NCI-H460 (cell line): ENCODE measurements around the gene OXER1. TPM values are rescaled to one million over a fixed set of nuclear protein-coding genes. Genes with fewer than 3 reads are reported as not detected.
"Not testable (repeated sequence)": the region's sequence is repeated elsewhere in the genome, so short reads cannot be mapped to it uniquely, and the experiment has no call there.

Experiments
- DNase-seq: peaks from one replicate; pipeline ENCODE4 v3.0.0-alpha.2; 2016; ENCODE audit warnings: low read depth; ENCODE audit errors: extremely low read depth
- total RNA-seq: library from RNA; depleted of rRNA; stranded (reverse); fragments of >200 nt; shearing (Covaris generic); gene quantifications from 2 replicates; pipeline ENCODE4 v1.2.3, GENCODE V29; 2014

The OXER1 gene
- total RNA-seq, 1 experiment from 2014 or later, result not detected

DNA sequence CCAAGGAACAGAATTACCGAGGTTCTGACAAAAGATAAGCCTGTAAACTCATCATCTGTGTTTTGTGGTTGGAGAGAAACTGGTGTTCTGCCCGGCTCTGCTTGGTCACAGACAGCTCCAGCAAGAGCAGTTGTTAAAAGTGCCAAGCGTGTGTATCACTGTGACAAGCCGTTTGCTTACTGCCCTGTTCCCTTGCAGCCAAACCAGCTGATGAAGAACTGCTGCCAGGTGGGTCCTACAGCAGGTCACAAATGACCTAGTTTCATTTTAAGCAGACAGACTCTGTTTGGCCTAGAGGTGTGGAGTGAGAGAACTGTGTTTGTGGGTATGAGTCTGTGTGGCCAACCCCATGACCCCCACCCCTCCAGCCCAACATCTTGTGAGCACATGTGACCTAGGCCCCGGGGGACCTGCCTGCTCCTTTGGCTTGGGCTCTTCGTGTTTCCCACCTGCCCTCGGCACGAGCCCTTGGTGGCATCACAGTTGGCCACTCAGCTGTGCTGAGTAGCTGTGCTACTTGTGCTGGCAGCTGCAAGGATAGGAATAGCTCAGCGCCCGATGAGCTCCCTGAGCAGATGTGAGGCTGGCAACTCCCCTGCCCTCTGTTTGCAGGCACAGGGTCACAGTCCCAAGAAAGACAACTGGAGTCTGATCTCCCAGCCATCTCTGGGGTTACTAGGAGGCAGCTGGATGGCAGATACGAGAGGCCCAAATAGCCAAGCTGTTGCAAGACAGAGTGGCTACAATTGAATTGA, 9.7 kb downstream of the OXER1 start:
- DNase-seq, result no peak

DNA sequence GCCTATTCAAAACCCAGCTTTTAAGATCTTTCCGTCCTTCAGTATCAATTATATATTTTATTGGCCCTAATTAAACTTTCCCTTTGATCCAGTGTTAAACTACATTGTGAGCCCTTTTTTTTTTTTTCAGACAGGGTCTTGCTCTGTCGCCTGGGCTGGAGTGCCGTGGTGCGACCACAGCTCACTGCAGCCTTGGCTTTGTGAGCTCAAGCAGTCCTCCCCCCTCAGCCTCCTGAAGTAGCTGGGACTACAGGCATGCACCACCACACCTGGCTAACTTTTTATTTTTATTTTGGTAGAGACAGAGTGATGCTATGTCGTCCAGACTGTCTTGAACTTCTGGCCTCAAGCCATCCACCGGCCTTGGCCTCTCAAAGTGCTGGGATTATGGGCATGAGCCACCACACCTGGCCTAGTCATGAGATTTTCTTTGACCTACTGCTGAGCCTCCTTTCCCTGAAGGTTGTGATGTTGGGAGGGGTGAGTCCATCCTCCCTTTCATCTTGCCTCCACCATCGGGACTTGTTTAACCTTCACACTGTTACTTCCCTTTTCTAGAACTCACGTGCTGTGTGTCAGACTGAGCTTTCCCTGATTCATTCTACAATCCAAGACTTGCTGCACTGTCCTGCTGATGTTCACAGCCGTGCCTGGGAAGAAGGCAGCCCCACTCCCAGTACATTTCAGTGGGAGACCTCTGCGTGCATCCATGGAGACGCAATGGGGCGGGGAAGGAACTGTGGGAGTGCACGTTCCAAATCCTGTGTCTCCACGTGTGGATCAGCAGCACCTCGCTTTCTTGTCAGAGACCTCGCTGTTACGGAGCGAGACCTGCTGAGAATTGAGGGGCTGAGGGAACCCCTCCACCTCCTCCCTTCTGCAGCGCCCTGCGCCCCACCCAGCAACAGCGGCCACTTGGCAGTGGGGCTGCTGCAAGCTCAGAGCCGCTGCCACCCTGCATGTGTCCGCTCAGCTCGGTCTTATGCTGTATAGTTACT, 10.8 kb downstream of the OXER1 start:
- no peak for DNase-seq

DNA sequence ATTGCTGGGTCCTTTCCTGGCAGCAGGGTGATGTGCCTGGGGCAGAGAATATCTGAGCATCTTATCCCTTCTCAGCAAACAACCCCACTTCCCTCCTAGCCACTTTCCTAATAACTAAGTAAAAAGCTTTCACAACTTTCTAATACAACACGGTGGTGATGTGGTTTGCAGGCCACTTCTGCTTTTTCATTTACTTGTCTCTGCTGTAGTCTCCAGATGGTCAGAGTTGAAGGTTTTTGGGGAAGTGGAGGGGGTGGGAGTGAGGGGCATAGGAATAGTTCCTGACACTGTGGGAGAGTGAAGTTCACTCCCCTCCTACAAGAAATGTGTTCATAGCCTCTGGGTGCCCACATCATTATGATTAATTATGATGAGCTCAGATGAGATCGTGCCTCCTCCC, 11.6 kb downstream of the OXER1 start:
- DNase-seq, result no peak

DNA sequence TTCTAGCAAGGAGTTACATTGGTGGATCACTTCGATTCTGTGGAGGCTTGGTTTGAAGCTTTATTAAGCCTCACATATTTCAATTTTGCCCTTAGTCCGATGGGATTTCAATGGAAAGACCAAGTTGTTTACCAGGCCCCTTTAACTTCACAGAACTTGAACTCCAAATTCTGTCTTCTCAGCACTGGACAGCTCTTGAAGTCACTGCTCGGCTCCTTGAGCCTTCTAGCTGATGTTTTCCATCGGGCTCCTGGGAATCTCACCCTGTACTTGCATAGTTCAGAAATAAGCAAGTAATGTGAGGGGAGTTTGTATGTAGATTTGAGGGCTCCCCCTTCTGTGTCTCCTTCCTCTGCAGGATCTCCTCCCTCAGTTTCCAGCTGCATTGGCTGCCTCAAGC, 15.1 kb downstream of the OXER1 start:
- no peak for DNase-seq

DNA sequence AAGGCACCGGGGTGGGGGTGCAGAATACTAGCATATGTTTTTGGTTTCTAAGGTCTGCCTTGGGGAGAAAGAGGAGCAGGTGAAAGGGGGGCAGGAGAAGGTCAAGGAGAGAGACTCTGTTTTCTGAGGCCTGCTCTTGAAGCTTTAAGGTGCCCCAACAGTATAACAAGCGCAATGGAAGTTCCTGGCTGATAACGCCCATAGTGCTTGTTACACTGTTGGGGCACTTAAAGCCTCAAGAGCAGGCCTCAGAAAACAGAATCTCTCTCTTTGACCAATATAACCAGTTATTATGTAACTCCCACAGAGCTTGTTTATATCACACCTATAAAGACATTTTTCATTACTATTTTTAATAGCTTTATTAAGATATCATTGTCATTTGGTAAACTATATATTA, 16.5 kb downstream of the OXER1 start:
- no peak for DNase-seq

DNA sequence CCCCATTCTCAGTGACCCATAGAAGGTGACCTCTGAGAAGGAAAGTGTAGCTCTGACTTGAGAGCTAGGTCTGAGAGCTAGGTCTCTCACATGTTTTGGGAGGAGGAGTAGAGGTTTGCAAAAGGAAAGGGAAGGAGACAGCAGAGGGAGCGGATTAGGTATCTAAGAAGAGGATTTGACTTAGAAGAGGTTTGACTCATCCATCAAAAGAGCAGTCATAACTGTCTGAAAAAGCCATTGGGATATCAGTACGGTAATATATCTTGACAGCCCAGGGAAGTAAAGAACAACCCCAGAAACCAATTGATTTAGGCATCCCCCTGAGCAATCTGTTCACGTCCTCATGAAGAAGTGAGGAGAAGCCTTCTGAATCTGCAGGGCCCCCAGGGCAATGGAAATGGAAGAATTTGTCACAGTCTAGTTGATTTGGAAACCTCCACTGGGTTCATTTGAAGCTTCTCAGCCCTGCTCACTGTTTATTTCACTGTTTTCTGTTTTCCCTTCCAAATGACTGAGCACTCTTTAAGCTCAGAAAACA, 19.3 kb downstream of the OXER1 start:
- no peak for DNase-seq

DNA sequence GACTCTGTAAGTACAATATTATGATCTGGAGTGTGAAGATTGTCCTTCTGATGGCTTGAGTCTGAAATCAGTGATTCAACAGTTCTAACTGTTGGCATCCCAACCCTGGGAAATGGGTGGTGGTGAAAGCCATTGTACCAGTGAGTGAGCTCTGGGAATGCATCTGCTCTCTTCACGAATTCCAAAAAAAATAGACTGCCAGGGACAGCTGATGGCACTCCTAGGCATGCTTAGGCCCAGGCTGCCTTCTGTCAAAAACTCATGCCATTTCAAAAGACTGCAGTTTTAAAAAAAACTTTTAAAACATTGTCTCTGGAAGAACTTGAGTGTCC, 20.3 kb downstream of the OXER1 start:
- DNase-seq, result no peak

DNA sequence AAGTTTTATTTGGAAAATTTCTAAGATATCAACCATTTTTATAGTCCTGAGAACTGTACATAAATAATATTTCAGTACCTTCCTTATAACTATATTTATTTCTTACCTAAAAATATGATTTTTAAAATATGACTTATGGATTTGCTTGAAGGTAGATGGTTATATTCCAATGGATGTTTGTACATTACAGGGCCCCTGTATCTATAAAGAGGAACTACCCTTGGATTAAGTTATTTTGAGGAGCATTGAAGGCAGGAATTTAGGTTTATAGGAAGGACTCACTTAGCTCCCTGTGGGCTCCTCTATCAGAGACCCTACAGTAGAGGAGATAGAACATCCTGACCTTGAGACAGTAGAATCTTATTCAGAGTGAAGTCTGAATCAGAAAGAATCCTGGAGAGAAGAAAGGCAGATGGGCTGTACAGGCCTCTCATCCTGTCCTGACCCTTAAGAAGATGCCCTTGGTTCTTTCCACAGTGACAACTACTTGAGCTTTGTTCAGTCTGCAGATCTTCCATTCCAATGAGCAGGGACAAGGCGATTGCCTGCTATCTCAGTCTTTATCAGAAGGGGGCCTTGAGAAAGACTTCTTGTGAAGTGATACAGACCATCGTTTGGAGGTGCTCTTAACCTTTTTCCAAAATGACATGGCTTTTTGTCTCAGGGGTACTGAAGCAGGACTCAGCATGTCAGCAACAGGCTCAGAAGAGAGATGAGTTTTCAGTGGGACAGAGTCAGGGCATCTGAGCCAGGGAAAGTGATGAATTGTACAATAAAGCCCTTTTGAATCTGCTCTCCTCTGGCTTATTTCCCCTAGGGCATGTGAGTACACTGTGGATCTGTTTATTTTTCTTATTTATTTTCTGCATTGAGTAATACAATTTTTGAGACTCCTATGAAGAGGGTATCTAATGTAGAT, 20.9 kb downstream of the OXER1 start:
- no peak for DNase-seq

DNA sequence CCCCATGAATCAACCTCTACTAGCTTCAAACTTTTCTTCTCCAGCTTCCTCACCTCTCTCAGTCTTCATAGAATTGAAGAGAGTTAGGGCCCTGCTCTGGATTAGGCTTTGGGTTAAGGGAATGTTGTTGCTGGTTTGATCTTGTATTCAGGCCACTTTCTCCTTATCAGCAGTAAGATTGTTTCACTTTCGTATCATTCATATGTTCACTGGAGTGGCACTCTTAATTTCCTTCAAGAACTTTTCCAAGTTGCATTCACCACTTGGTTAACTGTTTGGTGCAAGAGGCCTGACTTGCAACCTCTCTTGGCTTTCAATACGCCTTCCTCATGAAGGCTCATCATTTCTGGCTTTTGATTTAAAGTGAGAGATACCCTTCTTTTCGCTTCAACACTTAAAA, 22.8 kb downstream of the OXER1 start:
- no peak for DNase-seq

DNA sequence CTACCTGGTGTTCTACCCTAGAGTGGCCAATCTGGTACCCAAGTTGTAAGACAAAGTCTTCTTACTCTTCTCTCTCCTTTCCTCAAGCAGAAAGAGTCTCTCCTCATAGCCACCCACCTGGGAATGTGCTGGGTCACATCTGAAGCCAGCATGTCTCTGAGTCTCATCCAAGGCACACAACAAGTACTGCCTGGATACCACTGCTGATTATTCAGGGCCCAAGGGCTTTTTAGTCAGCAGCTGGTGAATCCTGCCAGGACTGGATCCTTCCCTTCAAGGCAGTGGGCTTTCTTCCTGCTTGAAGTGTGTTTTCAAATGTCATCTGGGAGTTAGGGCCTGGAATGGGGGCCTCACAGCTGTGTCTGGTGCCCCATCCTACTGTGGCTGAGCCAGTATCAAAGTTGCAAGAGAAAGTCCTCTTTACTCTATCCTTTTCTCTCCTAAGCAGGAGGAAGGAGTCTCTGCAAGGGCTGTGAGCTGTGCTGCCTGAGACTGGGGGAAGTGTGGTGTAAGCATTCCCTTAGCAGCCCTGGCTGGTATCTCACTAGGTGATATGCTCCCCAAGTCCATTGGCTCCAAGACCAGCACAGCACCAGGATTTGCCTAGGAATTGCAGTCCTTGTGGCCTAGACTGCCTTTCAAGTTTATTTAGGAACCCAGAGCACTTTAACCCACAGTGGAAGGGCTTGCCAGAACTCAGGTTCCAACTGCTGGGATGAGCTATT, 27.2 kb downstream of the OXER1 start:
- DNase-seq, result no peak

DNA sequence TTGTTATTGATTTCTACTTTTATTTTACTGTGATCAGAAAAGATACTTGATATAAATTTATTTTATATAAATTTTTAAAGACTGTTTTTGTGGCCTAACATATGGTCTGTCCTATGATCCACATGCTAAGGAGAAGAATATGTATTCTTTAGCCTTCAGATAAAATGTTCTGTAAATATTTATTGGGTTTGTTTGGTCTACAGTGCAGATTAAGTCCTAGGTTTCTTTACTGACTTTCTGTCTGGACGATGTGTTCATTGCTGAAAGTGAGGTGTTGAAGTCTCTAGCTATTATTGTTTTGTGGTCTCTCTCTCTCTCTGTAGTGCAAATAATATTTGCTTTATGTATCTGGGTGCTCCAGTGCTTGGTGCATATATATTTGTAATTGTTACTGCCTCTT, 30.1 kb downstream of the OXER1 start:
- DNase-seq, result no peak

DNA sequence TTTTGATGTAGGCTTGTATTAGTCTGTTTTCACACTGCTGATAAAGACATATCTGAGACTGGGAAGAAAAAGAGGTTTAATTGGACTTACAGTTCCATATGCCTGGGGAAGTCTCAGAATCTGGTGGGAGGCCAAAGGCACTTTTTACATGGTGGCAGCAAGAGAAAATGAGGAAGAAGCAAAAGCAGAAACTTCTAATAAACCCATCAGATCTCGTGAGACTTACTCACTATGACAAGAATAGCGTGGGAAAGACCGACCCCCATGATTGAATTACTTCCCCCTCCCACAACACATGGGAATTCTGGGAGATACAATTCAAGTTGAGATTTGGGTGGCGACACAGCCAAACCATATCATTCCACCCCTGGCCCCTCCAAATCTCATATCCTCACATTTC, 32.6 kb downstream of the OXER1 start:
- DNase-seq, result not testable (repeated sequence)

DNA sequence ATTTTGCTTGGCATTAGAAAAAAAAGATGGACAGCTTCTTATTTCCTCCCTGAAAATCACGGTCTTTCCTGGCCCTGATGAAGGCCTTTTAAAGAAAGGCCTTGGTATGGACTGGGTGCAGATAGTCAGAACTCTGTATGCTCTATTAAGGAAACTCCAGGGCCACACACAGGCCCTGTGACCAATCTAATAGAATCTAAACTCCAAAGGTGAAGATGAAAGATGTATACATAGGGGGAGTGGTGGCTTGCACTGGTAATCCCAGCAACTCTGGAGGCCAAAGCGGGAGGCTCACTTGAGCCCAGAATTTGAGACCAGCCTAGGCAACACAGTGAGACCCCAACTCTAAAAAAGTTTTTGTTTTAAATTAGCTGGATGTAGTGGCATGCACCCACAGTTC, 37.3 kb downstream of the OXER1 start:
- no peak for DNase-seq

DNA sequence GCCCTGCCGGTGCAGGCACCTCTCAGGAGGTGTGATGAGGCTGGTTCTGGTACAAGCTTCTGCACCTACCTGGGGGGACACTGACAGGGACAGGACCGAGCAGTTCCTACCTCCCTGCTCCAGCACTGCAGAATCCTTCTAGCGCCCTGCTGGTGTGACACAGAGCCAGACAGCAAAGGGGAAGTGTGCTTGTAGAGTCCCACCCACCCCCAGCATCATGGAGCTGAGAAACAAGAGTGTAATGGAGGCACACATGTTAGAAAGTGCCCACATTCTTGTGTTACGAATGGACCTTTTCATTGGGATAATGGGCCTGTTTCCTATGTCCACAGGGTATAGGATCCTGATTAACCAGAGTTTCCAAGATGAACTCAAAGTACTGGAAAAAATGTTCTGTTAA, 38.3 kb downstream of the OXER1 start:
- no peak for DNase-seq

DNA sequence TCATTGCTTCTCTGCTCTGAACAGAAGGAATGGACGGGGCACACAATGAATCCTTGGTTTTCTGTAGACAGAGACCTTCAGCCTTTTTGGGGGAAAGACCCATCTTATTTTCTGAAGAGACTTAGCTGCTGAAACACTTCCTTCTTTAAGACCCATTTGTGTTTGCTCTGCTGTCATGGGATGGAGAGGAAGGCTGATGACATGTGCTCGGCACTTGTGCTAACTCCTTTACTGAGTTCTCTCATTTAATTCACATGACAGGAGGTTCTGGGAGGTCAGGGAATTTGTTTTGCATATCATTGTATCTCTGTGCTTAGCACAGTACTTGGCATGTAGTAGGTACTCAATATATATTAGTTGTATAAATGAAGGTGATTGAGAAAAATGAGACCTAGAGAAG, 39.0 kb downstream of the OXER1 start:
- no peak for DNase-seq

DNA sequence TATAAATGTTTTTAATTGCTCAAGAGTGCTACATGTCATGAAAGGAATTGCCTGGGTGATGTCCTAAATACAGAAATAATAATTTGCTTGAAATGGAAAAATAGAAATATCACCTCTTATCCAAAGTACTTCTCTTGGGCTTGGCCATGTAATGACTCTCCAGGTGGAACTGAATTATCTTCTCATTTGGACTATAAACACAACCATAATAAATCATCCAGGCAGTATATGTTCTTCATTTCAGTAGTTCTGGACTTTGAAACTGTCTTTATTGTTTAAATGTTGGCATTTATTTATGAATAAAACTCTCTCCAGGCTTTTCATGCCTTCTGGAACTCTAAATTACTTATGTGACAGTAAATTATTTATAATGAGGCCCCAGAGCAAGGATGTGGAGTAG, 40.5 kb downstream of the OXER1 start:
- no peak for DNase-seq

DNA sequence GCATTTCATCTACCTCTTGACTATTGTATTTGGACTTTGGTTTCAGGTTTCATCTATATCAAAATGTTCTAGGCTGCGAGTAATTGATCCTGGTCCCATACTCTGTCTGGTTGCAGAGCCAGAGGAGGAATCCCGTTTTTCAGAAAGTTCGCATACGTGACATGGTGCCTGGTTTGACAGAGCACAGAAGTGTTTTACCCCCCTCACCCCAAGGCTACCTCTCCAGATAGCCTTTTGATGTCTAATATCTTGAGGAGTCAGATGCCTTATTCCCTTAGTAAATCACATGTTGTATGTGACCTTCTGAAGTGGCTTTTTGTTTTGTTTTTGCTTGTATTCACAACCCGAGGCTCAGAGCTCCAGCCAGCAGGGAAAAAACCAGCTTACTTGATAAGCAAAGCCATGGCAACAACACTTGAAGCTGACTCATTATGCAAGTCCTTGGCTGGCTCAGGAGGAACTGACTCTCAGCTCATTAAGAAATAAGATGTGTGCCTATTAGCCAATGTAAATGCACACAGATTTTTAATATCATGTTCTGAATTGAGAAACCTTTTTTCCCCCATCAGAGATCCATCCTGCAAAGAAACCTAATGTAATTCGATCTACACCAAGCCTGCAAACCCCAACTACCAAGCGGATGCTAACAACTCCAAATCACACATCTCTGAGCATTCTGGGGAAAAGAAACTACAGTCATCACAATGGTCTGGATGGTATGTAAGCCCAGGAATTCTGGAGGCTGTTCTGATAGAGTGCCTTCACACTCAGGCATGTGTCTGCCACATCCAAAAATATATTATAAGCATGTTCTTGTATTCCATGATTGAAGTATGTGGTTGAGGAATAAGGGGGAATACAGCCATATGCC, 41.4 kb downstream of the OXER1 start:
- no peak for DNase-seq

DNA sequence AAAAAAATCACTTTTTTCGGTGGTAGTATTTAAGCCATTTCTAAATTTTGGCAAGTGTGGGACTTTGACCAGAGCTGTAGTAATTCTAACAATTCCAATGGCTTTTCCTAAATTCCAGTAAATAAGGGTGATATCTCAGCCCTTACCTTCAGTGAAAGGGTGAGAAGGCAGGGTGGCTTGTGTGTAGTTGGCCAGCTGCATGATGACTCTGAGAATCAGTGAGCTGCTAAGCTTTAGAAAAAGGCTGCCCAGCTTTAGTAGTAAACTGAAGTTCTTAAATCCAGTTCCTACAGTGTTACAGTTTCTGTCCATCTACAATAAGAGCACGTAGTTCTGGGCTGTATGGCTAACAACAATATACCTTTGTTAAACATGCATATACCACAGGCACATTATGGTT, 42.0 kb downstream of the OXER1 start:
- DNase-seq, result no peak

DNA sequence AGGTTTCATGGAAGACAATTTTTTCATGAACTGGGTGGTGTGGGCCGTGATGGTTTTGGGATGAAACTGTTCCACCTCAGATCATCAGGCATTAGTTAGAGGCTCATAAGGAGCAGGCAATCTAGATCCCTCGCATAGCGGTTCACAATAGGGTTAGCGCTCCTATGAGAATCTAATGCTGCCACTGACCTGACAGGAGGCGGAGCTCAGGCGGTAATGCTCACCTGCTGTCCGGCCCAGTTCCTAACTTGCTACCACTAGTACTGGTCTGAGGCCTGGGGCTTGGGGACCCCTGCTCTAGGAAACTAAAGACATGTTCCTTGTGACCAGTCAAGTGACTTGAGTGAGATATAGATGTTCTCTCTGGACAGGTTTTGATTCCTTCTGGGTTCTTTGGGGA, 49.2 kb downstream of the OXER1 start:
- DNase-seq, result no peak
